HG03469 (cell line): Measurements from ENCODE around the gene TTC33.

Source experiments
- ATAC-seq: cut with Tn5 transposase; IDR thresholded peaks from one replicate; pipeline ENCODE4 v1.9.1; 2021; ENCODE audit warnings: mild to moderate bottlenecking, moderate library complexity, moderate number of reproducible peaks; ENCODE audit not compliant: unreplicated experiment

Gene TTC33

GRCh38 chr5:40547994-40548575, 207.7 kb downstream of the TTC33 start:
- no peak for ATAC-seq

- no peak for ATAC-seq
Measured at GRCh38 chr5:40547557-40547956, 208.2 kb downstream of the TTC33 start.

- no peak for ATAC-seq
Measured at GRCh38 chr5:40540301-40540700, 215.5 kb downstream of the TTC33 start.

- ATAC-seq: no peak
Measured at GRCh38 chr5:40524677-40525076, 231.1 kb downstream of the TTC33 start.

GRCh38 chr5:40521925-40522324, 233.8 kb downstream of the TTC33 start:
- ATAC-seq: no peak

- no peak for ATAC-seq
Measured at GRCh38 chr5:40521108-40521785, 234.5 kb downstream of the TTC33 start.

- no peak for ATAC-seq
Measured at GRCh38 chr5:40518485-40518917, 237.3 kb downstream of the TTC33 start.

- ATAC-seq: no peak
Measured at GRCh38 chr5:40515476-40515875, 240.3 kb downstream of the TTC33 start.

- ATAC-seq: no peak
Measured at GRCh38 chr5:40514976-40515375, 240.8 kb downstream of the TTC33 start.

- ATAC-seq: no peak
Measured at GRCh38 chr5:40511801-40512200, 244.0 kb downstream of the TTC33 start.

- ATAC-seq: no peak
Measured at GRCh38 chr5:40507095-40507494, 248.7 kb downstream of the TTC33 start.

- no peak for ATAC-seq
Measured at GRCh38 chr5:40505031-40505430, 250.7 kb downstream of the TTC33 start.

GRCh38 chr5:40503439-40503838, 252.3 kb downstream of the TTC33 start:
- no peak for ATAC-seq

GRCh38 chr5:40502736-40503135, 253.0 kb downstream of the TTC33 start:
- peak; percentile 63 for ATAC-seq

GRCh38 chr5:40501711-40502444, 253.9 kb downstream of the TTC33 start:
- ATAC-seq: no peak

- no peak for ATAC-seq
Measured at GRCh38 chr5:40499518-40500273, 256.1 kb downstream of the TTC33 start.

- ATAC-seq: no peak
Measured at GRCh38 chr5:40499007-40499406, 256.8 kb downstream of the TTC33 start.

GRCh38 chr5:40497573-40497972, 258.2 kb downstream of the TTC33 start:
- ATAC-seq: no peak

GRCh38 chr5:40495237-40495635, 260.5 kb downstream of the TTC33 start:
- no peak for ATAC-seq

GRCh38 chr5:40494631-40495236, 261.0 kb downstream of the TTC33 start:
- ATAC-seq: no peak

GRCh38 chr5:40492056-40492455, 263.7 kb downstream of the TTC33 start:
- no peak for ATAC-seq
